ENCODE measurements around the gene SLCO3A1.

The SLCO3A1 gene

GRCh38 chr15:92109191-92109873 is 255.8 kb downstream of the SLCO3A1 start:
- no peak for DNase-seq

GRCh38 chr15:92111291-92111690 is 257.8 kb downstream of the SLCO3A1 start:
- no peak for DNase-seq

GRCh38 chr15:92111751-92112150 is 258.2 kb downstream of the SLCO3A1 start:
- no peak for DNase-seq

GRCh38 chr15:92112180-92112579 is 258.7 kb downstream of the SLCO3A1 start:
- DNase-seq, result no peak

- DNase-seq, result no peak
Observed at GRCh38 chr15:92112711-92113110, 259.2 kb downstream of the SLCO3A1 start.

- DNase-seq, result no peak
Observed at GRCh38 chr15:92113832-92114231, 260.3 kb downstream of the SLCO3A1 start.

- DNase-seq, result no peak
Observed at GRCh38 chr15:92115834-92116233, 262.3 kb downstream of the SLCO3A1 start.

- no peak for DNase-seq
Observed at GRCh38 chr15:92116330-92116729, 262.8 kb downstream of the SLCO3A1 start.

GRCh38 chr15:92117261-92117731 is 263.8 kb downstream of the SLCO3A1 start:
- DNase-seq, result no peak

GRCh38 chr15:92118162-92118935 is 264.8 kb downstream of the SLCO3A1 start:
- no peak for DNase-seq

- no peak for DNase-seq
Observed at GRCh38 chr15:92118936-92119325, 265.4 kb downstream of the SLCO3A1 start.

GRCh38 chr15:92120094-92120795 is 266.7 kb downstream of the SLCO3A1 start:
- DNase-seq, result no peak

GRCh38 chr15:92121047-92121446 is 267.5 kb downstream of the SLCO3A1 start:
- no peak for DNase-seq

GRCh38 chr15:92122259-92122658 is 268.8 kb downstream of the SLCO3A1 start:
- DNase-seq, result no peak

- DNase-seq, result no peak
Observed at GRCh38 chr15:92123962-92124656, 270.6 kb downstream of the SLCO3A1 start.

- DNase-seq, result no peak
Observed at GRCh38 chr15:92124657-92125010, 271.1 kb downstream of the SLCO3A1 start.

GRCh38 chr15:92128788-92129187 is 275.3 kb downstream of the SLCO3A1 start:
- DNase-seq, result no peak

GRCh38 chr15:92130244-92130643 is 276.7 kb downstream of the SLCO3A1 start:
- DNase-seq, result no peak

- DNase-seq, result no peak
Observed at GRCh38 chr15:92130906-92131305, 277.4 kb downstream of the SLCO3A1 start.

- DNase-seq, result no peak
Observed at GRCh38 chr15:92132982-92133755, 279.7 kb downstream of the SLCO3A1 start.

- DNase-seq, result no peak
Observed at GRCh38 chr15:92140796-92141195, 287.3 kb downstream of the SLCO3A1 start.

GRCh38 chr15:92141607-92142006 is 288.1 kb downstream of the SLCO3A1 start:
- DNase-seq, result no peak

All from T-helper 1 cell (primary cell).